K562 (cell line): ENCODE measurements around the gene PDF. TPM values are rescaled to one million over a fixed set of nuclear protein-coding genes. Genes with fewer than 3 reads are reported as not detected.

Experiments used
- BCL6 ChIP-seq: fragments of 250-450 bp; sonication (Bioruptor Pico); IDR thresholded peaks from 2 replicates; pipeline ENCODE4 v1.4.0; 2020
- CBX1 ChIP-seq: sonication (generic); IDR thresholded peaks from 2 replicates; pipeline ENCODE4 v1.6.1; 2016; ENCODE audit warnings: antibody characterized with exemption, low read depth, mild to moderate bottlenecking
- CREBBP ChIP-seq: IDR thresholded peaks from one replicate; pipeline ENCODE4 v1.6.1; 2012; ENCODE audit warnings: low read depth, mild to moderate bottlenecking, control low read depth, inconsistent platforms, low read length
- ELK3 ChIP-seq: fragments of 450-650 bp; formaldehyde crosslinking; IDR thresholded peaks from 2 replicates; pipeline ENCODE4 v1.4.0; 2020; ENCODE audit warnings: mild to moderate bottlenecking
- FOXJ3 ChIP-seq: sonication (generic); formaldehyde crosslinking; IDR thresholded peaks from 2 replicates; pipeline ENCODE4 v1.4.0; 2020; ENCODE audit warnings: mild to moderate bottlenecking, missing genetic modification reagents
- HCFC1 ChIP-seq: IDR thresholded peaks from 2 replicates; pipeline ENCODE4 v1.6.1; 2012; ENCODE audit warnings: low read depth, low read length, improper control_type of control experiment
- POLR2B ChIP-seq: fragments of 450-650 bp; IDR thresholded peaks from 2 replicates; pipeline ENCODE4 v1.6.1; 2018; ENCODE audit warnings: low read depth; ENCODE audit not compliant: partially characterized antibody
- ZFP91 ChIP-seq: sonication (generic); formaldehyde crosslinking; IDR thresholded peaks from 2 replicates; pipeline ENCODE4 v1.8.0; 2022; ENCODE audit warnings: mild to moderate bottlenecking, missing genetic modification reagents
- ZNF75A ChIP-seq: fragments of 450-650 bp; formaldehyde crosslinking; IDR thresholded peaks from 2 replicates; pipeline ENCODE4 v1.4.0; 2020; ENCODE audit warnings: mild to moderate bottlenecking
- ZNF764 ChIP-seq: fragments of 250-450 bp; sonication (Bioruptor Pico); IDR thresholded peaks from 2 replicates; pipeline ENCODE4 v1.4.0; 2020; ENCODE audit warnings: low read depth, mild to moderate bottlenecking, moderate library complexity
- polyA plus RNA-seq, 8 experiments: library from polyadenylated mRNA; depleted of rRNA in 4 of 8; stranded (reverse) in 5 of 8; unstranded in 3 of 8; fragments of >200 nt; fragmentation: Nextera tagmentation in 2 of 8; fragmentation: Illumina TruSeq in 1 of 8; extraction: Ambion mirVana in 2 of 8; extraction: Trizol in 1 of 8; gene quantifications; 2 replicates each; pipeline versions ENCODE4 v1.2.1 to v1.2.3, GENCODE V29; 2011 to 2014; ENCODE audit warnings: inconsistent platforms in 1 of 8, missing spikeins in 1 of 8
- total RNA-seq, 7 experiments: library from RNA; depleted of rRNA in 6 of 7; stranded (reverse); fragments of >200 nt in 6 of 7; fragmentation: Illumina TruSeq in 2 of 7; extraction: Trizol in 2 of 7; gene quantifications; 2 replicates each; pipeline versions ENCODE4 v1.2.1 to v1.2.3, GENCODE V29; 2011 to 2021; ENCODE audit warnings: low replicate concordance in 1 of 7
- TF ChIP-seq, protein P1 (sequence below): fragments of 450-650 bp; IDR thresholded peaks from 2 replicates; pipeline ENCODE4 v1.7.0; 2016; ENCODE audit warnings: borderline replicate concordance
- TF ChIP-seq, protein P2 (sequence below): sonication (generic); formaldehyde crosslinking; IDR thresholded peaks from 2 replicates; pipeline ENCODE4 v1.8.0; 2023; ENCODE audit warnings: missing genetic modification reagents, mild to moderate bottlenecking, borderline replicate concordance

PDF gene
- total and polyA plus RNA-seq, 9 of the 15 experiments (the other 6 are each of a cell fraction or from before 2014, with no cell fraction given) = 0.15 to 72.4 (median 5.6) TPM

- TF ChIP-seq BCL6 = no peak
- TF ChIP-seq, protein P1, sequence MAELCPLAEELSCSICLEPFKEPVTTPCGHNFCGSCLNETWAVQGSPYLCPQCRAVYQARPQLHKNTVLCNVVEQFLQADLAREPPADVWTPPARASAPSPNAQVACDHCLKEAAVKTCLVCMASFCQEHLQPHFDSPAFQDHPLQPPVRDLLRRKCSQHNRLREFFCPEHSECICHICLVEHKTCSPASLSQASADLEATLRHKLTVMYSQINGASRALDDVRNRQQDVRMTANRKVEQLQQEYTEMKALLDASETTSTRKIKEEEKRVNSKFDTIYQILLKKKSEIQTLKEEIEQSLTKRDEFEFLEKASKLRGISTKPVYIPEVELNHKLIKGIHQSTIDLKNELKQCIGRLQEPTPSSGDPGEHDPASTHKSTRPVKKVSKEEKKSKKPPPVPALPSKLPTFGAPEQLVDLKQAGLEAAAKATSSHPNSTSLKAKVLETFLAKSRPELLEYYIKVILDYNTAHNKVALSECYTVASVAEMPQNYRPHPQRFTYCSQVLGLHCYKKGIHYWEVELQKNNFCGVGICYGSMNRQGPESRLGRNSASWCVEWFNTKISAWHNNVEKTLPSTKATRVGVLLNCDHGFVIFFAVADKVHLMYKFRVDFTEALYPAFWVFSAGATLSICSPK = no peak
- peak; percentile 87 for TF ChIP-seq CBX1
- peak; percentile 91 for TF ChIP-seq POLR2B
- peak; percentile 63; the same call in 1 of the 2 replicates for TF ChIP-seq ZFP91
- TF ChIP-seq, protein P2, sequence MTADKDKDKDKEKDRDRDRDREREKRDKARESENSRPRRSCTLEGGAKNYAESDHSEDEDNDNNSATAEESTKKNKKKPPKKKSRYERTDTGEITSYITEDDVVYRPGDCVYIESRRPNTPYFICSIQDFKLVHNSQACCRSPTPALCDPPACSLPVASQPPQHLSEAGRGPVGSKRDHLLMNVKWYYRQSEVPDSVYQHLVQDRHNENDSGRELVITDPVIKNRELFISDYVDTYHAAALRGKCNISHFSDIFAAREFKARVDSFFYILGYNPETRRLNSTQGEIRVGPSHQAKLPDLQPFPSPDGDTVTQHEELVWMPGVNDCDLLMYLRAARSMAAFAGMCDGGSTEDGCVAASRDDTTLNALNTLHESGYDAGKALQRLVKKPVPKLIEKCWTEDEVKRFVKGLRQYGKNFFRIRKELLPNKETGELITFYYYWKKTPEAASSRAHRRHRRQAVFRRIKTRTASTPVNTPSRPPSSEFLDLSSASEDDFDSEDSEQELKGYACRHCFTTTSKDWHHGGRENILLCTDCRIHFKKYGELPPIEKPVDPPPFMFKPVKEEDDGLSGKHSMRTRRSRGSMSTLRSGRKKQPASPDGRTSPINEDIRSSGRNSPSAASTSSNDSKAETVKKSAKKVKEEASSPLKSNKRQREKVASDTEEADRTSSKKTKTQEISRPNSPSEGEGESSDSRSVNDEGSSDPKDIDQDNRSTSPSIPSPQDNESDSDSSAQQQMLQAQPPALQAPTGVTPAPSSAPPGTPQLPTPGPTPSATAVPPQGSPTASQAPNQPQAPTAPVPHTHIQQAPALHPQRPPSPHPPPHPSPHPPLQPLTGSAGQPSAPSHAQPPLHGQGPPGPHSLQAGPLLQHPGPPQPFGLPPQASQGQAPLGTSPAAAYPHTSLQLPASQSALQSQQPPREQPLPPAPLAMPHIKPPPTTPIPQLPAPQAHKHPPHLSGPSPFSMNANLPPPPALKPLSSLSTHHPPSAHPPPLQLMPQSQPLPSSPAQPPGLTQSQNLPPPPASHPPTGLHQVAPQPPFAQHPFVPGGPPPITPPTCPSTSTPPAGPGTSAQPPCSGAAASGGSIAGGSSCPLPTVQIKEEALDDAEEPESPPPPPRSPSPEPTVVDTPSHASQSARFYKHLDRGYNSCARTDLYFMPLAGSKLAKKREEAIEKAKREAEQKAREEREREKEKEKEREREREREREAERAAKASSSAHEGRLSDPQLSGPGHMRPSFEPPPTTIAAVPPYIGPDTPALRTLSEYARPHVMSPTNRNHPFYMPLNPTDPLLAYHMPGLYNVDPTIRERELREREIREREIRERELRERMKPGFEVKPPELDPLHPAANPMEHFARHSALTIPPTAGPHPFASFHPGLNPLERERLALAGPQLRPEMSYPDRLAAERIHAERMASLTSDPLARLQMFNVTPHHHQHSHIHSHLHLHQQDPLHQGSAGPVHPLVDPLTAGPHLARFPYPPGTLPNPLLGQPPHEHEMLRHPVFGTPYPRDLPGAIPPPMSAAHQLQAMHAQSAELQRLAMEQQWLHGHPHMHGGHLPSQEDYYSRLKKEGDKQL (CRISPR knock-in tag) = no peak
- peak; percentile 66 for TF ChIP-seq HCFC1
- TF ChIP-seq ZNF764 (CRISPR knock-in tag) = no peak
- TF ChIP-seq CREBBP = no peak
- TF ChIP-seq ZNF75A = 0 out of 2 replicates have a peak, but pooled peaks have one; percentile 33
- TF ChIP-seq FOXJ3 (CRISPR knock-in tag) = no peak
- TF ChIP-seq ELK3 (CRISPR knock-in tag) = no peak
Observed at GRCh38 chr16:69330286-69331109, at the start of gene PDF (continued).
